ACC112 (cell line): ENCODE data around the gene TMEM39A.
A peak's percentile ranks its signal among the peaks of the same experiment; 100 is the strongest.

Experiments
- H2AFZ ChIP-seq: fragments of 200-600 bp; sonication (generic); one replicate; pipeline ENCODE4 v1.6.0; 2017; ENCODE audit warnings: antibody characterized with exemption, low read length; ENCODE audit not compliant: unreplicated experiment
- H3K27ac ChIP-seq: fragments of 200-600 bp; sonication (generic); 2 replicates; pipeline ENCODE4 v1.5.1; 2014; ENCODE audit warnings: low read depth, mild to moderate bottlenecking, antibody characterized with exemption, low read length, moderate library complexity
- H3K27me3 ChIP-seq: fragments of 200-600 bp; sonication (generic); 2 replicates; pipeline ENCODE4 v1.6.1; 2014; ENCODE audit warnings: mild to moderate bottlenecking, antibody characterized with exemption, low read length, moderate library complexity, mixed read lengths; ENCODE audit not compliant: insufficient read depth
- H3K36me3 ChIP-seq: fragments of 200-600 bp; sonication (generic); 2 replicates; pipeline ENCODE4 v1.6.1; 2016; ENCODE audit warnings: mild to moderate bottlenecking, antibody characterized with exemption, low read length, moderate library complexity, mixed read lengths; ENCODE audit not compliant: insufficient read depth
- H3K4me1 ChIP-seq: fragments of 200-600 bp; sonication (generic); one replicate; pipeline ENCODE4 v1.6.1; 2016; ENCODE audit warnings: low read length, mixed read lengths; ENCODE audit not compliant: insufficient read depth, unreplicated experiment, control insufficient read depth
- H3K4me3 ChIP-seq: fragments of 200-600 bp; sonication (generic); 2 replicates; pipeline ENCODE4 v1.5.1; 2014; ENCODE audit warnings: mild to moderate bottlenecking, low read depth, low read length
- H3K79me2 ChIP-seq: fragments of 200-600 bp; sonication (generic); one replicate; pipeline ENCODE4 v1.6.0; 2016; ENCODE audit warnings: low read length; ENCODE audit not compliant: control insufficient read depth, unreplicated experiment, insufficient read depth

TMEM39A gene, protein sequence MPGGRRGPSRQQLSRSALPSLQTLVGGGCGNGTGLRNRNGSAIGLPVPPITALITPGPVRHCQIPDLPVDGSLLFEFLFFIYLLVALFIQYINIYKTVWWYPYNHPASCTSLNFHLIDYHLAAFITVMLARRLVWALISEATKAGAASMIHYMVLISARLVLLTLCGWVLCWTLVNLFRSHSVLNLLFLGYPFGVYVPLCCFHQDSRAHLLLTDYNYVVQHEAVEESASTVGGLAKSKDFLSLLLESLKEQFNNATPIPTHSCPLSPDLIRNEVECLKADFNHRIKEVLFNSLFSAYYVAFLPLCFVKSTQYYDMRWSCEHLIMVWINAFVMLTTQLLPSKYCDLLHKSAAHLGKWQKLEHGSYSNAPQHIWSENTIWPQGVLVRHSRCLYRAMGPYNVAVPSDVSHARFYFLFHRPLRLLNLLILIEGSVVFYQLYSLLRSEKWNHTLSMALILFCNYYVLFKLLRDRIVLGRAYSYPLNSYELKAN

DNA sequence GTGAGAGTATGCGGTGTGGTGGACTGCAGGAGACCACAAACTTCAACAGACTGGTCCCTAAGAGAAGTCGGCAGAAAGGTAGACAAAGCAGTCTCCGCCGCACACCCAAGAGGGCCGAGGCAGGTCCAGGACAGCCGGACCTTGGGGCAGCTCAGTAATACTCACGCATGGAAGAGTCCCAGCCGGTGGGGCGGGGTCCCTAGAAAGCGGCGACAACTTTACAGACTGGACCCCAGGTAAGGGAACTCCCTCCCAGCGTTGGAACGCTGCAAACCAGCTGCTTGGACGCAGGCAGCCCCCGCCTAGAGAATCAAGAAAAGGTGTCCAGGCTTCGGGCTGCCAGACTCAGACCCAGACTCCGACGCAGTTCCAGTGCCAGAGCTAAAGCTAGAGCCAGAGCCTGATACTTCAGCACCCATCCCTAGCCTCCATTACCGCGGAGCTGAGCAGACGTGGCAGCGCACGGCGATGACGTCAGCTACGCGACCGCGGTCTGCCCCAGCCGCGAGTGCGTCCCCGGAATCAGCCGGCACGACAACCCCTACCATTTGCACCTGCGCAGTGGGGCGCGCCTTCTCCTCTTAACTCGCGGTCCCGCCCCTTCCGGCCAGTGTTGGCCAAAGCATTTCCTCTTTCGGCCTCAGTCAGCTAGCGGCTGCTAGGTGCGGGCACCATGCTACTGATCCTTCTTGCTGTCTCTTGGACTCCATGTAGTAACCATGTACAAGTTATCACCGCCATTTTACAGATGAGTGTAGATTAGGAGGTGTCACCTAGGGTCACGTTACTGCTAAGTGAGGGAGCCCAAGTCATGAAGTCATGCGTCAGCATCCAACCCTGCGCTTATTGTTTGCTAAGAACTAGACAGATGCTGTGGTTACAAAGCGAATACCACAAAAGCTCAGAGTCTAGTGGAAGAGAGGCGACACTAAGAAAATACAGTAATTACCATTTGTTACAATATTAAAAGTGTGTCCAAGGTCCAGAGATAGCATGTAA is at the start of gene TMEM39A:
TSS of gene TMEM39A (minus strand) at position 445 of the 999 bp plus-strand sequence. CDS start 1,541 bp downstream, outside the sequence.
- H2AFZ ChIP-seq: peak within 1 kb of the TSS; percentile 88
- peak within 1 kb of the TSS; percentile 76 for H3K27ac ChIP-seq
- H3K4me1 ChIP-seq: peaks cover 20% of the 10 kb centered on the region
- H3K36me3 ChIP-seq: peaks cover 24% of the 10 kb centered on the region
- peaks cover 46% of the 10 kb centered on the region for H3K79me2 ChIP-seq
- no peaks in the 10 kb centered on the region for H3K27me3 ChIP-seq
- peak within 1 kb of the TSS; percentile 96 for H3K4me3 ChIP-seq

DNA sequence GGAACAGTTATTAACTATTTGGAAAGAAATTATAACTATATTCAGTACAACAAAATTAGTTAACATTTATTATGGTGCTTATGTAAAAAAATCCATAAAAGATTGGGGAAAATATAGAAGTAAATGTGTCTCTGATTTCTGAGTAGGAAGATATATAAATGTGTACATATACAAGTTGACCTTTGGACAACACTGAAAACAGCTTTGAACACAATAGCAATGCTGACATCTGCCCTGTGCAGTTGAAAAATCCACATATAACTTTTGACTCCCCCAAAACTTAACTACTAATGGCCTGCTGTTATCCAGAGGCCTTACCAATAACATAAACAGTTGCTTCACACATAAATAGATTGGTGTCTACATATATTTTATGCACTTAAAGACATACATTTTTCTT is 47.3 kb upstream of the TMEM39A start:
- H3K4me3 ChIP-seq: no peak overlapping the region
- peaks cover 3% of the 10 kb centered on the region for H3K4me1 ChIP-seq
- no peak overlapping the region for H2AFZ ChIP-seq
- peaks cover 7% of the 10 kb centered on the region for H3K79me2 ChIP-seq
- H3K27ac ChIP-seq: no peak overlapping the region
- no peaks in the 10 kb centered on the region for H3K27me3 ChIP-seq
- peaks cover 26% of the 10 kb centered on the region for H3K36me3 ChIP-seq

DNA sequence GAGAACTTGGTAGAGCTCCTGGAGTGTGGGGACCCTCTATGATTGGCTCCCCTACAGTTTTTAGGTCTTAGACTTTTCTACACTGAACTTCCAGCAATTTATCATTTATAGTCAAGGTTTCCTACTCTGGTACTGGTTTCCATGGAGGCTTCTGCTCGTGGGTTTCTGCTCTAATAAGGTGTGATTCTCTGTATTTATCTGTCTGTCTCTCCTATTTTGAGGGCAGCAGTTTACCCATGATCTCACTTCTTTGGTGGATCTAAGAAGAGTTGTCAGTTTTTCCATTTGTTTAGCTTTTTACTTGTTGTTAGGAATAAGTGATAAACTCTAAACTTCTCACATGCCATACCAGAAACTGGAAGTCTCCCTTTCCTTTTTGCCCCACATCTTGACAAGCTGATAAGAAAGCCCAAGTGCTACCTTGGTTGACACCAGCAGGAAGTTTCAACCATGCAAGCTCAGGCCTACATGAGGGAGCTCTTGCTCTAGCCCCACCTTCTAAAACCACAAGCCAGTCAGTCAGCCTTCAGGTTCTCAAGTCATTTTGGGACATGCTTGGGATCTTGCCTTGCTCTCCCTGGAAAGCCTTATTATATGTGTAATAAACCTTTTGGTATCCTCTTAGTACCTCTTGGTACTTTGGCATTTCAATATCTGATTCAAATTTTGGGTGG is 44.9 kb upstream of the TMEM39A start:
- peaks cover 3% of the 10 kb centered on the region for H3K4me1 ChIP-seq
- H3K4me3 ChIP-seq: no peak overlapping the region
- H3K27ac ChIP-seq: no peak overlapping the region
- no peak overlapping the region for H2AFZ ChIP-seq
- H3K79me2 ChIP-seq: peaks cover 7% of the 10 kb centered on the region
- H3K27me3 ChIP-seq: no peaks in the 10 kb centered on the region
- H3K36me3 ChIP-seq: peaks cover 17% of the 10 kb centered on the region; the same call in 1 of the 2 replicates

DNA sequence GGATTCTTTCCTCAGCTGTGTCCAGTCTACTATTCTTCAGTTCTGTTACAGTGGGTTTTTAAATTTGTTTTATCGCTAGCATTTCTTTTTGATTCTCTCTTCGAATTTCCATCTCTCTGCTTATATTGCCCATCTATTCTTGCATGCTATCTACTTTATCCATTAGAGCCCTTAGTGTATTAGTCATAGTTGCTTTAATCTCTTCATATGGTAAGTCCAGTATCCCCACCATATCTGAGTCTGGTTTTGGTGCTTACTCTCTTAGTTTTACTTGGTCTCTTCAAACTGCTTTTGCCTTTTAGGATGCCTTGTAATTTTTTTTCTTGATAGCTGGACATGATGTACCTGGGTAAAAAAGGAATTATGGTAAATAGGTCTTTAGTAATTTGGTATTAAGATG is 44.0 kb upstream of the TMEM39A start:
- H3K4me1 ChIP-seq: peaks cover 3% of the 10 kb centered on the region
- no peak overlapping the region for H3K27ac ChIP-seq
- peak overlapping the region; percentile 72; the same call in 1 of the 2 replicates for H3K4me3 ChIP-seq
- H3K79me2 ChIP-seq: peaks cover 7% of the 10 kb centered on the region
- H3K36me3 ChIP-seq: peaks cover 11% of the 10 kb centered on the region; the same call in 1 of the 2 replicates
- no peaks in the 10 kb centered on the region for H3K27me3 ChIP-seq
- H2AFZ ChIP-seq: no peak overlapping the region

DNA sequence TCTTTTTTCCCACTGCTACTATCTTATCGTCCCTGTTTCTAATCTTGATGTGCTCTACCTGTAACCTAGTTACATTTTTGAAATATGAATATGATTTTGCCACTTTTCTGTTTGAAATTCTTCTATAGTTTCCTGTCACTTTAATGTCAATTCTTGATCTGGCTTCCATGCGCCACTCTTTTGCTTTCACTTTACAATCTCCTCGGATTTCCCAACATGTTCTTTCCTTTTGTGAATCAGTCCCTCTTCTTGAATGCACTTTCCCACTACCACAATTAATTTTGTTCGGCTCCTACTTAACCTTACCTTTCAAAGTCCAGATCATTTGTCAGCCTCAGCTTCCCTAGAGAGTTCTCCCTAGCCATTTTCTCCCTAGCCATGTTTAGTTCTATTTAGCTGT is 43.2 kb upstream of the TMEM39A start:
- Histone ChIP-seq H3K27ac (peak overlapping the region; percentile 20; the same call in 1 of the 2 replicates), H2AFZ (no peak overlapping the region), H3K36me3 (peaks cover 14% of the 10 kb centered on the region; the same call in 1 of the 2 replicates), H3K4me1 (peaks cover 3% of the 10 kb centered on the region), H3K4me3 (peak overlapping the region; percentile 72), H3K27me3 (no peaks in the 10 kb centered on the region), H3K79me2 (peaks cover 9% of the 10 kb centered on the region)

DNA sequence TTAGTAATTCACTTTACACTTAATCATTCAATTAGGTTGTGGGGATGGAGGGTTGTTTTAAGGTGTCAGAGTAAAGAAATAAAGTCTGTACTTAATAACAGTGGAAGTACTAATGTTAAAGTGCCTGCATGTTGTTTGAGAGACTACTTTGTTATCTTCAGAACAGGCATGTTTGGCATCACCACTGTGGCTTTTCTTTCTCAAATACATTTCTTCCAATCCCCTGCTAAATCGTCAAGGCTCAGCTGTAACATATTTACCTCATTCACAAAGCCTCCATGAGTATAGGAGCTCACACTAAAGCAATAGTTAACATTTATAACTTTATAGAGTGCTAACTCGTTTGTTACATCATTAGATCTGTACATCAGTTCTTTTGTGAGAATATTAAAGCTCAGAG is 37.5 kb upstream of the TMEM39A start:
- peak overlapping the region; percentile 10 for H2AFZ ChIP-seq
- H3K79me2 ChIP-seq: peaks cover 35% of the 10 kb centered on the region
- peaks cover 8% of the 10 kb centered on the region; the same call in 1 of the 2 replicates for H3K36me3 ChIP-seq
- peak overlapping the region; percentile 96 for H3K4me3 ChIP-seq
- H3K27me3 ChIP-seq: no peaks in the 10 kb centered on the region
- H3K27ac ChIP-seq: no peak overlapping the region
- peaks cover 28% of the 10 kb centered on the region for H3K4me1 ChIP-seq

DNA sequence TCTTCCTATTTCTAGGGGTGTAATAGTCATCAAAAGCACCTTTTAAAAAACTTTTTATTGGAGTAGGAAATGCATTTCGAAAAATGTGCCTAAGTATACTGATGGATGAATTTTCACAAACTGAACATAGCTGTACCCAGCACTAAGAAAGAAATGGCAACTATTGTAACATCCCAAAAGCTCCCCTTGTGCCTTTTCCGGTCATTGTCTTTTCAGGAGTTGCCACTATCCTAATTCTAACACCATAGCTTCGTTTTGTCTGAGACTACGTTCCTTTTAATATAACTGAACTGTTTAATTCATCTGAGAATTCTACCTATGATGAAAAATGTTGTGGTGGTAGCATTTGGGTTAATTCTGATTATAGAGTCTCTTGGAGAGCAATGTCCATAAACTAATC is 36.9 kb upstream of the TMEM39A start:
- H3K4me1 ChIP-seq: peaks cover 28% of the 10 kb centered on the region
- H3K4me3 ChIP-seq: peak overlapping the region; percentile 96
- peaks cover 35% of the 10 kb centered on the region for H3K79me2 ChIP-seq

DNA sequence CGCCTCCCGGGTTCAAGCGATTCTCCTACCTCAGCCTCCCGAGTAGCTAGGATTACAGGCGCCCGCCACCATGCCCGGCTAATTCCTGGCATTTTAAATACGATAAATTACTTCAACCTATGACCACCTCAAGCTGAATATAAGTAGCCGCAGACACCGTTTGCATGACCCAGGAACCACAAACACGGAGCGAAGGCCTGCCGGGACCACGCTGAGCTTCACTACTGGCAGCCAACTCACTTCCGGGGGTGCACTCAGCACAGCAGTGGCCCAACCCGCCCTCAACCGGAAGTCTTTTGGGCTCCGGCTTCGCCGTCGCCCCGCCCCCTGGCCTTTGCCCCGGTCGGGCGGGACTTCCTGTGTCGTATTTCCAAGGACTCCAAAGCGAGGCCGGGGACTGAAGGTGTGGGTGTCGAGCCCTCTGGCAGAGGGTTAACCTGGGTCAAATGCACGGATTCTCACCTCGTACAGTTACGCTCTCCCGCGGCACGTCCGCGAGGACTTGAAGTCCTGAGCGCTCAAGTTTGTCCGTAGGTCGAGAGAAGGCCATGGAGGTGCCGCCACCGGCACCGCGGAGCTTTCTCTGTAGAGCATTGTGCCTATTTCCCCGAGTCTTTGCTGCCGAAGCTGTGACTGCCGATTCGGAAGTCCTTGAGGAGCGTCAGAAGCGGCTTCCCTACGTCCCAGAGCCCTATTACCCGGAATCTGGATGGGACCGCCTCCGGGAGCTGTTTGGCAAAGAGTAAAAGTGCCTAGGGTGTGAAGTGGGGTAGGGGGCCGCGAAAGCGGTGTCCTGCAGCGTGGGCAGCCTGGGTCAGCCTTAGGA is 35.0 kb upstream of the TMEM39A start, which contains the start of gene TIMMDC1:
TSS of gene TIMMDC1 (plus strand) at position 362 of the 826 bp plus-strand sequence. CDS start at position 549, 187 bp downstream.
- peaks cover 3% of the 10 kb centered on the region; the same call in 1 of the 2 replicates for H3K36me3 ChIP-seq
- no peaks in the 10 kb centered on the region for H3K27me3 ChIP-seq
- peak within 1 kb of the TSS; percentile 96 for H3K4me3 ChIP-seq
- peaks cover 35% of the 10 kb centered on the region for H3K79me2 ChIP-seq
- peak within 1 kb of the TSS; percentile 73 for H3K27ac ChIP-seq
- peak within 1 kb of the TSS; percentile 84 for H2AFZ ChIP-seq
- H3K4me1 ChIP-seq: peaks cover 28% of the 10 kb centered on the region

More for the DNA sequence above, 36.9 kb upstream of the TMEM39A start:
- H3K27ac ChIP-seq: no peak overlapping the region; the same call in 1 of the 2 replicates
- peak overlapping the region; percentile 59 for H2AFZ ChIP-seq
- peaks cover 8% of the 10 kb centered on the region; the same call in 1 of the 2 replicates for H3K36me3 ChIP-seq
- no peaks in the 10 kb centered on the region for H3K27me3 ChIP-seq

DNA sequence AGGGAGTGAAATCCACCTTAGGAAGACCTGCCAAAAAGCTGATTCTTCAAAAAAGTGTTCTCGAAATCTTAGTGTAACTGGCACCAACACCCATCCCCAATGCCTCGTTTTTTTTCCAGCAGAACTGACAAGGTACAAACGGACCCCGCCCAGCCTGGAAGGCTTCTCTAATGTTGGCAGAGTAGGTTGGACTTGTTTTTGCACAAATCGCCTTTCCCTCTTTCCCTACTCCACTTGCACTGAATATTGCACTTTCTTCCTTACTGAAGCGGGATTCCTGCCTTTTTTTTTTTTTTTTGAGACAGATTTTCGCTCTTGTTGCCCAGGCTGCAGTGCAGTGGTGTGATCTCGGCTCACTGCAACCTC is 34.4 kb upstream of the TMEM39A start:
- peak overlapping the region; percentile 96 for H3K4me3 ChIP-seq
- peaks cover 28% of the 10 kb centered on the region for H3K4me1 ChIP-seq
- peak overlapping the region; percentile 73; the same call in 1 of the 2 replicates for H3K27ac ChIP-seq
- H3K27me3 ChIP-seq: no peaks in the 10 kb centered on the region
- peaks cover 3% of the 10 kb centered on the region; the same call in 1 of the 2 replicates for H3K36me3 ChIP-seq
- peaks cover 35% of the 10 kb centered on the region for H3K79me2 ChIP-seq
- H2AFZ ChIP-seq: peak overlapping the region; percentile 40
